ENCODE data around the gene LRATD1. TPM values are rescaled to one million over a fixed set of nuclear protein-coding genes. Genes with fewer than 3 reads are reported as not detected.

The LRATD1 gene
- total RNA-seq, 1 experiment from 2014 or later = 0.31 TPM

- H2BK15ac ChIP-seq (ENCODE audit: low read depth, low read length) = no peak overlapping the region
- H3K14ac ChIP-seq (ENCODE audit: insufficient read depth, low read length) = no peak overlapping the region
- H3K36me3 Mint-ChIP-seq (ENCODE audit: insufficient read depth in 1 of 3, low read depth in 3 of 3) = no peaks in the 10 kb centered on the region
- no peak overlapping the region for H3K18ac ChIP-seq (ENCODE audit: insufficient read length, low read depth, low read length)
- no peaks in the 10 kb centered on the region; the same call in none of the 2 replicates for H3K27me3 Mint-ChIP-seq (ENCODE audit: low read depth)
- H4K20me1 ChIP-seq (ENCODE audit: control insufficient read depth, insufficient read depth, insufficient read length) = no peaks in the 10 kb centered on the region
- H3K4me1 ChIP-seq (ENCODE audit: insufficient read depth, low read length) = no peaks in the 10 kb centered on the region
- no peaks in the 10 kb centered on the region for H3K9me3 Mint-ChIP-seq
- H3K4me2 ChIP-seq (ENCODE audit: insufficient read depth, insufficient read length, low read length) = no peak overlapping the region
- no peak overlapping the region for H2BK20ac ChIP-seq (ENCODE audit: low read depth, low read length, poor library complexity, severe bottlenecking)
- WGBS (ENCODE audit: extremely low coverage, insufficient read length, low lambda C conversion rate) = no CpG with 5 or more reads among the region's 3 CpGs
- no peak overlapping the region for H3K56ac ChIP-seq (ENCODE audit: insufficient read length, low read depth, low read length)
- no peak overlapping the region for H3K27ac Mint-ChIP-seq
- H3K79me1 ChIP-seq (ENCODE audit: insufficient read depth, low read depth, low read length, poor library complexity, severe bottlenecking) = no peaks in the 10 kb centered on the region
- no peak overlapping the region for H3T11ph ChIP-seq (ENCODE audit: low read length)
- peaks cover 0 to 4% of the 10 kb centered on the region in 2 experiments; a peak in 2 of 4 replicates for H3K4me1 Mint-ChIP-seq
- H3K9me3 ChIP-seq (ENCODE audit: control insufficient read depth, low read depth, low read length) = no peaks in the 10 kb centered on the region
- no peak overlapping the region for H4K91ac ChIP-seq (ENCODE audit: insufficient read length, low read depth, low read length)
- no peak overlapping the region for H2BK120ac ChIP-seq (ENCODE audit: low read depth, low read length, poor library complexity, severe bottlenecking)
- no peak overlapping the region for H2BK5ac ChIP-seq (ENCODE audit: insufficient read length, low read length)
- H3K23me2 ChIP-seq (ENCODE audit: insufficient read length, low read depth, low read length, poor library complexity, severe bottlenecking) = no peaks in the 10 kb centered on the region
- H3K79me2 ChIP-seq (ENCODE audit: insufficient read depth, low read length) = no peaks in the 10 kb centered on the region
- no peak overlapping the region for H4K5ac ChIP-seq (ENCODE audit: insufficient read length, low read depth, low read length)
- no peak overlapping the region for H4K8ac ChIP-seq (replicated peaks; ENCODE audit: insufficient read length, low read depth, low read length)
- TF ChIP-seq CTCF (conservative IDR thresholded peaks at IDR 0.05) = no peak
- no peaks in the 10 kb centered on the region for H3K27me3 ChIP-seq (ENCODE audit: insufficient read depth, low read length)
- H2AK5ac ChIP-seq (ENCODE audit: insufficient read length, low read length) = no peak overlapping the region
- H3K9ac ChIP-seq (ENCODE audit: extremely low read depth, insufficient read length, low read length) = no peak overlapping the region
- H2AFZ ChIP-seq (ENCODE audit: low read length) = no peak overlapping the region
- H3K27ac ChIP-seq (ENCODE audit: insufficient read length, low read depth, low read length) = no peak overlapping the region
- H3K4ac ChIP-seq (ENCODE audit: low read depth, low read length) = no peak overlapping the region
- H2BK12ac ChIP-seq (ENCODE audit: insufficient read length, low read depth, low read length) = no peak overlapping the region
- no peak overlapping the region for H3K23ac ChIP-seq (ENCODE audit: insufficient read length, low read depth, low read length)
- DNase-seq = no peak
- no peak overlapping the region for H3K4me3 Mint-ChIP-seq
Measured at GRCh38 chr2:14619441-14619840, 13.1 kb upstream of the LRATD1 start.

All from H9 (cell line).